PC-3 (cell line): ENCODE data around the gene RPS13. TPM values are rescaled to one million over a fixed set of nuclear protein-coding genes. Genes with fewer than 3 reads are reported as not detected.
"Not testable (repeated sequence)": the region's sequence is repeated elsewhere in the genome, so short reads cannot be mapped to it uniquely, and the experiment has no call there.

Experiments used
- ATAC-seq: fragments of 200-7000 bp; cut with Tn5 transposase; 2 replicates; pipeline ENCODE4 v1.9.1; 2020; ENCODE audit warnings: mild to moderate bottlenecking, moderate library complexity
- BruUV-seq: library from RNA; stranded (reverse); fragments of 400-500 nt; replicated peaks from 2 replicates; lab custom pipeline; 2021; lab: Mats Ljungman, UMichigan
- CTCF ChIA-PET: fragments of 300-600 bp; sonication (Branson Sonifier 250); formaldehyde crosslinking; loops from one replicate; lab custom pipeline; 2022; ENCODE audit warnings: antibody characterized with exemption; lab: Charles Lee
- POLR2A ChIA-PET: fragments of 300-600 bp; sonication (Branson Sonifier 250); formaldehyde crosslinking; loops from one replicate; lab custom pipeline; 2022; ENCODE audit warnings: antibody characterized with exemption; ENCODE audit not compliant: unreplicated experiment; lab: Charles Lee
- DNase-seq: peaks from one replicate; pipeline ENCODE4 v3.0.0-alpha.2; 2015
- H2AFZ ChIP-seq: fragments of 300-600 bp; sonication (generic); 2 replicates; pipeline ENCODE4 v1.6.0; 2016; ENCODE audit warnings: antibody characterized with exemption, low read length
- H3F3A ChIP-seq: fragments of 300-600 bp; sonication (generic); one replicate; pipeline ENCODE4 v1.6.0; 2017; ENCODE audit warnings: antibody characterized with exemption, low read length, control low read depth, mild to moderate bottlenecking; ENCODE audit not compliant: unreplicated experiment
- H3K27ac ChIP-seq: fragments of 300-600 bp; sonication (generic); 2 replicates; pipeline ENCODE4 v1.5.1; 2016; ENCODE audit warnings: mild to moderate bottlenecking, low read length
- H3K27me3 ChIP-seq: fragments of 300-600 bp; sonication (generic); 2 replicates; pipeline ENCODE4 v1.6.1; 2016; ENCODE audit warnings: low read length, mixed read lengths
- H3K36me3 ChIP-seq: fragments of 300-600 bp; sonication (generic); 2 replicates; pipeline ENCODE4 v1.6.1; 2016; ENCODE audit warnings: low read depth, mixed run types, low read length, mixed read lengths
- H3K4me1 ChIP-seq: fragments of 300-600 bp; sonication (generic); 2 replicates; pipeline ENCODE4 v1.5.1; 2016; ENCODE audit warnings: low read length; ENCODE audit not compliant: insufficient read depth
- H3K4me2 ChIP-seq: fragments of 300-600 bp; sonication (generic); 2 replicates; pipeline ENCODE4 v1.6.0; 2016; ENCODE audit warnings: low read length
- H3K4me3 ChIP-seq: fragments of 300-600 bp; sonication (generic); 2 replicates; pipeline ENCODE4 v1.5.1; 2016; ENCODE audit warnings: mild to moderate bottlenecking, low read length, mixed read lengths
- H3K79me2 ChIP-seq: fragments of 300-600 bp; sonication (generic); 2 replicates; pipeline ENCODE4 v1.6.1; 2017; ENCODE audit warnings: low read length, mixed read lengths
- H3K9ac ChIP-seq: fragments of 300-600 bp; sonication (generic); 2 replicates; pipeline ENCODE4 v1.6.0; 2016; ENCODE audit warnings: mild to moderate bottlenecking, low read length
- H3K9me2 ChIP-seq: fragments of 300-600 bp; sonication (generic); replicated peaks from 2 replicates; pipeline ENCODE4 v1.6.1; 2016; ENCODE audit warnings: mixed run types, low read length, mixed read lengths
- H3K9me3 ChIP-seq: fragments of 300-600 bp; sonication (generic); 2 replicates; pipeline ENCODE4 v1.6.1; 2016; ENCODE audit warnings: low read length, mixed read lengths
- H4K20me1 ChIP-seq: fragments of 300-600 bp; sonication (generic); 2 replicates; pipeline ENCODE4 v1.6.1; 2016; ENCODE audit warnings: low read length, mixed read lengths
- CTCF ChIP-seq: fragments of 300-600 bp; sonication (generic); conservative IDR thresholded peaks from 2 replicates; pipeline ENCODE4 v1.5.1; 2017; ENCODE audit warnings: antibody characterized with exemption, low read depth, mild to moderate bottlenecking, low read length
- EZH2 ChIP-seq: fragments of 300-600 bp; sonication (generic); IDR thresholded peaks from one replicate; pipeline ENCODE4 v1.6.1; 2017; ENCODE audit warnings: antibody characterized with exemption, mild to moderate bottlenecking, low read length; ENCODE audit not compliant: unreplicated experiment
- EZH2phosphoT487 ChIP-seq: fragments of 300-600 bp; sonication (generic); IDR thresholded peaks from 2 replicates; pipeline ENCODE4 v1.6.1; 2018; ENCODE audit warnings: mild to moderate bottlenecking, antibody characterized with exemption, low read length, borderline replicate concordance
- intact Hi-C: fragments of 100-400 bp; cut with micrococcal nuclease; formaldehyde crosslinking; loops from 2 replicates; pipeline ENCODE4 v1.9.0; 2023
- total RNA-seq: library from RNA; depleted of rRNA; stranded (reverse); fragments of >200 nt; gene quantifications from 2 replicates; pipeline ENCODE4 v1.2.3, GENCODE V29; 2014

RPS13 gene
- total RNA-seq, 1 experiment from 2014 or later, result 892 TPM

DNA sequence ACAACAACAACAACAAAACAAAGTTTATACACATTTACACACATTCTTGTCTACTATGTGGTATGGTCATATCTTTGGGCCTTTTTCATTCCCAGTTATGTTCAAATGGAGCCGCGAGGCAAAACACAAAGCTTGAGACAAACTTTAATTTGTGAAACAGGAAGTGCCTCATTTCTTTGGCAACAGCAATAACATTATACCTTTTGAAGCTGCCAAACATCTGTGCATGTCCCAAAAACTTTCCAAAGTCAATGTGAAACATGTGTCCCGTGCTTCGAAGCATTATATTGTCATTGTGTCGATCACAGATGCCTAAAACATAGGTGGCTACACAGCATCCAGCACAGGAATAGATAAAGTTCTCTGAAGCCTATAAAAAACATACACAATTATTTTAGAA is 25.0 kb upstream of the RPS13 start:
- CTCF ChIA-PET, result interaction anchor here (0.6 kb wide), 1 partner anchor 127 kb away, joined by 5 read pairs; no protein-coding TSS in a partner anchor
- no peaks in the 10 kb centered on the region for H3F3A ChIP-seq
- H3K4me3 ChIP-seq, result no peak overlapping the region
- H2AFZ ChIP-seq, result no peak overlapping the region
- H3K27me3 ChIP-seq, result no peaks in the 10 kb centered on the region
- no peaks in the 10 kb centered on the region for H4K20me1 ChIP-seq
- DNase-seq, result no peak
- intact Hi-C loops, result no loop called here
- H3K4me2 ChIP-seq, result no peak overlapping the region
- H3K27ac ChIP-seq, result no peak overlapping the region
- no peaks in the 10 kb centered on the region for H3K4me1 ChIP-seq
- no peaks in the 10 kb centered on the region for H3K79me2 ChIP-seq
- no peak for ATAC-seq
- H3K9ac ChIP-seq, result no peak overlapping the region
- POLR2A ChIA-PET, result no interaction called here
- TF ChIP-seq CTCF (no peak), EZH2phosphoT487 (no peak), EZH2 (no peak)
- no peaks in the 10 kb centered on the region for H3K9me3 ChIP-seq
- H3K36me3 ChIP-seq, result peaks cover 4% of the 10 kb centered on the region; the same call in 1 of the 2 replicates
- BruUV-seq, result no TSS peak
- H3K9me2 ChIP-seq, result no peaks in the 10 kb centered on the region

DNA sequence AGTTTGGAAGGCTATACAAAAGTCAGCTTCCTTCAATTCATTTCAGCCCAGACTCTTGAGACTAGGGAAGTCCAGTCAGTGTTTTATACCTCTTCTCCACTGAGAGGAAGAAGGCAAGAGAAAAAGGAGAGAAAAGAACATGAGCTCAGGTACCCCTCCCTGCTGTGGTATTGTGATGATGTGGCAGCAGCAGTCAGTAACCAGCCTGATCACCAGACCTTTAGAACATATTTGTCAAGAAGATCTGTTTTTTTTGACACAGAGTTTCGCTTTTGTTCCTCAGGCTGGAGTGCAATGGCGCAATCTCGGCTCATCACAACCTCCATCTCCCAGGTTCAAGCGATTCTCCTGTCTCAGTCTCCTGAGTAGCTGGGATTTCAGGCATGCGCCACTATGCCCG is 21.2 kb upstream of the RPS13 start:
- no peak for TF ChIP-seq EZH2
- no peak for TF ChIP-seq EZH2phosphoT487
- no peak for TF ChIP-seq CTCF
- no peaks in the 10 kb centered on the region for H3K9me3 ChIP-seq
- no peak for DNase-seq
- H3K27ac ChIP-seq, result no peak overlapping the region
- ChIA-PET POLR2A (no interaction called here), CTCF (no interaction called here)
- no peak for ATAC-seq
- no peak overlapping the region for H3K4me2 ChIP-seq
- H3K4me3 ChIP-seq, result no peak overlapping the region
- intact Hi-C loops, result no loop called here
- peaks cover 8% of the 10 kb centered on the region; the same call in 1 of the 2 replicates for H3K36me3 ChIP-seq
- H3K79me2 ChIP-seq, result no peaks in the 10 kb centered on the region
- BruUV-seq, result no TSS peak
- no peaks in the 10 kb centered on the region for H3K27me3 ChIP-seq
- no peaks in the 10 kb centered on the region for H3K9me2 ChIP-seq
- H3F3A ChIP-seq, result no peaks in the 10 kb centered on the region
- no peaks in the 10 kb centered on the region for H4K20me1 ChIP-seq
- H3K9ac ChIP-seq, result no peak overlapping the region
- H2AFZ ChIP-seq, result no peak overlapping the region
- H3K4me1 ChIP-seq, result no peaks in the 10 kb centered on the region

- POLR2A ChIA-PET, result no interaction called here
- TF ChIP-seq CTCF, result no peak
- no peak for TF ChIP-seq EZH2
- TF ChIP-seq EZH2phosphoT487, result no peak
- no peaks in the 10 kb centered on the region for H3K9me3 ChIP-seq
Measured at GRCh38 chr11:17098038-17098437, 20.6 kb upstream of the RPS13 start.

GRCh38 chr11:17085976-17086375 is 8.5 kb upstream of the RPS13 start:
- H3K4me2 ChIP-seq, BruUV-seq, H3K27ac ChIP-seq, DNase-seq, H3K9me2 ChIP-seq, H2AFZ ChIP-seq, CTCF ChIA-PET, H3F3A ChIP-seq, H3K4me1 ChIP-seq, H3K9me3 ChIP-seq, POLR2A ChIA-PET, intact Hi-C loops, H3K4me3 ChIP-seq, H4K20me1 ChIP-seq, H3K9ac ChIP-seq, H3K27me3 ChIP-seq, H3K79me2 ChIP-seq, ATAC-seq: not testable (repeated sequence)
- H3K36me3 ChIP-seq, result peaks cover 15% of the 10 kb centered on the region; the same call in 1 of the 2 replicates

More at GRCh38 chr11:17098038-17098437, 20.6 kb upstream of the RPS13 start:
- Histone ChIP-seq H3K79me2 (no peaks in the 10 kb centered on the region), H3K9me2 (no peaks in the 10 kb centered on the region), H3K27ac (no peak overlapping the region), H3K4me2 (no peak overlapping the region), H3K9ac (no peak overlapping the region), H3K4me3 (no peak overlapping the region), H3F3A (no peaks in the 10 kb centered on the region), H3K36me3 (peaks cover 7% of the 10 kb centered on the region; the same call in 1 of the 2 replicates), H2AFZ (no peak overlapping the region), H3K4me1 (no peaks in the 10 kb centered on the region), H3K27me3 (no peaks in the 10 kb centered on the region), H4K20me1 (no peaks in the 10 kb centered on the region)
- no peak for ATAC-seq
- intact Hi-C loops, result no loop called here
- DNase-seq, result no peak
- BruUV-seq, result no TSS peak
- CTCF ChIA-PET, result no interaction called here
